DND-41 (cell line): Measurements from ENCODE around the gene FGFR2.

Experiments
- ATAC-seq: fragments of 200-7000 bp; cut with Tn5 transposase; 3 replicates; pipeline ENCODE4 v1.9.1; 2021; ENCODE audit warnings: low read depth; ENCODE audit not compliant: insufficient read depth
- DNase-seq: peaks from one replicate; pipeline ENCODE4 v3.0.0-alpha.2; 2020
- H2AFZ ChIP-seq: 2 replicates; pipeline ENCODE4 v1.6.0; 2012; ENCODE audit warnings: low read depth, low read length
- H3K27ac ChIP-seq: 2 replicates; pipeline ENCODE4 v1.5.1; 2012; ENCODE audit warnings: low read length, inconsistent platforms
- H3K27me3 ChIP-seq: fragments of 200-600 bp; sonication (generic); 2 replicates; pipeline ENCODE4 v1.6.0; 2012; ENCODE audit warnings: low read length, mild to moderate bottlenecking, inconsistent platforms; ENCODE audit not compliant: insufficient read depth, poor library complexity
- H3K36me3 ChIP-seq: 2 replicates; pipeline ENCODE4 v1.5.1; 2012; ENCODE audit warnings: low read length, inconsistent platforms; ENCODE audit not compliant: insufficient read depth
- H3K4me1 ChIP-seq: 2 replicates; pipeline ENCODE4 v1.5.1; 2012; ENCODE audit warnings: mild to moderate bottlenecking, low read length; ENCODE audit not compliant: insufficient read depth
- H3K4me2 ChIP-seq: 2 replicates; pipeline ENCODE4 v1.6.0; 2012; ENCODE audit warnings: mild to moderate bottlenecking, moderate library complexity, low read length, inconsistent platforms; ENCODE audit not compliant: insufficient read depth
- H3K4me3 ChIP-seq, 2 experiments: fragments of 200-600 bp in 1 of 2; shearing (Covaris generic) in 1 of 2; 2 replicates each; pipeline ENCODE4 v1.5.1; 2012 to 2016; ENCODE audit warnings: inconsistent platforms in 2 of 2, low read length in 2 of 2, mild to moderate bottlenecking in 2 of 2, low read depth in 1 of 2, moderate library complexity in 1 of 2
- H3K79me2 ChIP-seq: 2 replicates; pipeline ENCODE4 v1.6.0; 2012; ENCODE audit warnings: low read length, inconsistent platforms; ENCODE audit not compliant: insufficient read depth
- H3K9ac ChIP-seq: 2 replicates; pipeline ENCODE4 v1.6.0; 2012; ENCODE audit warnings: low read depth, mild to moderate bottlenecking, inconsistent platforms, low read length, moderate library complexity
- H3K9me3 ChIP-seq: 2 replicates; pipeline ENCODE4 v1.5.1; 2012; ENCODE audit warnings: low read length, moderate library complexity, mild to moderate bottlenecking, inconsistent platforms; ENCODE audit not compliant: insufficient read depth, severe bottlenecking
- H4K20me1 ChIP-seq: 2 replicates; pipeline ENCODE4 v1.6.0; 2012; ENCODE audit warnings: low read length; ENCODE audit not compliant: insufficient read depth
- EZH2 ChIP-seq: IDR thresholded peaks from 3 replicates; pipeline ENCODE4 v1.6.1; 2012; ENCODE audit warnings: borderline replicate concordance, low read depth, mild to moderate bottlenecking, moderate library complexity, low read length, inconsistent platforms; ENCODE audit not compliant: severe bottlenecking
- TF ChIP-seq, protein P1 (sequence below): IDR thresholded peaks from 2 replicates; pipeline ENCODE4 v1.5.1; 2012; ENCODE audit warnings: borderline replicate concordance, low read length, moderate library complexity, mild to moderate bottlenecking; ENCODE audit not compliant: poor library complexity, severe bottlenecking; ENCODE audit errors: extremely low read depth

FGFR2 gene

DNA sequence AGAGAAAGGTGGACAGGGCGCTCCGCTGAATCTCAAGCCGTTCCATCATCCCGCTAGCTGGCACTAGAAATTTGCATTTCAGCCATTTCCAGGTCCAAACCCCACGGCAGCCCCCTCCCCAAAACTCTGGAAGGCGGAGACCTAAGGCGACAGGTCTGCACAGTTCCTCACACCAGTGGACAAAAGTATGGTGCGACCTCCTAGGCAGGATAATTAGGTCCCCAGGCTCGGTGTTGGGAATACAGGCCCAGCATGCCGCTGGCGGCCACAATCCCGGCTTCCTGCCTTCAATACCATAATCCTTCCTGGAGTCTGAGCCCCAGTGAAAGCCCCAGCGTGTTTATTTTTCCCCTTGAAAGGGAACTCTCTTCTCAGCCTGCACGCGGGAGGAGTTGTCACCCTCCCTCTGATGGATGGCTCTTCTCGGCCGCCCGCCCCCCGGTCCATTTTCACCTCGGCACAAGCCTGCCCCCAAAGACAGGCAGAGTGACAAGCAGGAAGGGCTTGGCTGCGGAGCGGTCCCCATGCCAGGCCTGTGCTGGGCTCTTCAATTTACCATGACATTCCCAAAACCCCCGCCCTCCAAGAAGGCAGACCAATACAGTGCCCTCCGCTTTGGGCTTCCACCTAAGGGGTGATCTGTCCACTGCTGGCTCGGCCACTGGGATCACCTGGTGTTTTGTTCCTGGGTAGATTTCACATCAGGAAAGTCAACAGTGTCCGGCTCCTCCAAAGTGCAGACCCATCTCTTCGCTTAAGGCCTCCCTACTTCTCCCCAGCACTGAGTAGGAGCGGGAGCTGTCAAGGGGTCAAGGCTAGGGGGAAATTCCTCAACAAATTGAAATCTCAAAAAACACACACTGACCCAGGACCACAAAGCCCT, 2.2 kb downstream of the FGFR2 start:
- Histone ChIP-seq H3K9ac (no peak overlapping the region), H3K36me3 (no peaks in the 10 kb centered on the region), H3K4me3 (no peak overlapping the region), H4K20me1 (no peaks in the 10 kb centered on the region), H3K4me1 (no peaks in the 10 kb centered on the region), H2AFZ (no peak overlapping the region), H3K27me3 (no peaks in the 10 kb centered on the region), H3K79me2 (no peaks in the 10 kb centered on the region), H3K4me2 (no peak overlapping the region), H3K27ac (no peak overlapping the region), H3K9me3 (no peaks in the 10 kb centered on the region)
- TF ChIP-seq, protein P1, sequence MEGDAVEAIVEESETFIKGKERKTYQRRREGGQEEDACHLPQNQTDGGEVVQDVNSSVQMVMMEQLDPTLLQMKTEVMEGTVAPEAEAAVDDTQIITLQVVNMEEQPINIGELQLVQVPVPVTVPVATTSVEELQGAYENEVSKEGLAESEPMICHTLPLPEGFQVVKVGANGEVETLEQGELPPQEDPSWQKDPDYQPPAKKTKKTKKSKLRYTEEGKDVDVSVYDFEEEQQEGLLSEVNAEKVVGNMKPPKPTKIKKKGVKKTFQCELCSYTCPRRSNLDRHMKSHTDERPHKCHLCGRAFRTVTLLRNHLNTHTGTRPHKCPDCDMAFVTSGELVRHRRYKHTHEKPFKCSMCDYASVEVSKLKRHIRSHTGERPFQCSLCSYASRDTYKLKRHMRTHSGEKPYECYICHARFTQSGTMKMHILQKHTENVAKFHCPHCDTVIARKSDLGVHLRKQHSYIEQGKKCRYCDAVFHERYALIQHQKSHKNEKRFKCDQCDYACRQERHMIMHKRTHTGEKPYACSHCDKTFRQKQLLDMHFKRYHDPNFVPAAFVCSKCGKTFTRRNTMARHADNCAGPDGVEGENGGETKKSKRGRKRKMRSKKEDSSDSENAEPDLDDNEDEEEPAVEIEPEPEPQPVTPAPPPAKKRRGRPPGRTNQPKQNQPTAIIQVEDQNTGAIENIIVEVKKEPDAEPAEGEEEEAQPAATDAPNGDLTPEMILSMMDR, result no peak
- TF ChIP-seq EZH2, result no peak
- no peak for ATAC-seq
- DNase-seq, result no peak

DNA sequence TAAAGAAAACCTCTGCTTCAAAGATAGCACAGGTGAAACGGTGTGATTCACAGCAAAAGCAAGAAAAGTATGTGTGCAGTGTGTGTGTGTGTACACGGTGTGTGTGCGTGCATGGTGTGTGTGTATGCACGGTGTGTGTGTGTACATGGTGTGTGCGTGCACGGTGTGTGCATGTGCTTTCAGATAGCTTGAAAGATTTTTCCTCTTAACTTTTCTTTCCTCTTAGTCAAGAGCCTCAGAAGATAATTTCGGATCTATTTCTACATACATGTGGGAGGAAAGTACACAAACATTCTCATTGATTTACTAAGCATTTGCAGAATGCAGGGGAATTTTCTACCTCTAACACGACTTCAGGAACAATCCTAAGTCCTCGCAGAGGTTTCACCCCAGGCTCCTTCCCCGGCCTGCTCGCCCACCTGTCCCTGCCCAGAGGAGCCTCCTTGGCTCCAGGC, 2.9 kb downstream of the FGFR2 start:
- TF ChIP-seq EZH2, result no peak
- TF ChIP-seq, protein P1, result no peak
- Histone ChIP-seq H3K4me1 (no peaks in the 10 kb centered on the region), H3K79me2 (no peaks in the 10 kb centered on the region), H2AFZ (no peak overlapping the region), H4K20me1 (no peaks in the 10 kb centered on the region), H3K36me3 (no peaks in the 10 kb centered on the region), H3K27ac (no peak overlapping the region), H3K4me2 (no peak overlapping the region), H3K27me3 (no peaks in the 10 kb centered on the region), H3K9ac (no peak overlapping the region), H3K9me3 (no peaks in the 10 kb centered on the region), H3K4me3 (no peak overlapping the region)
- no peak for DNase-seq
- no peak for ATAC-seq

DNA sequence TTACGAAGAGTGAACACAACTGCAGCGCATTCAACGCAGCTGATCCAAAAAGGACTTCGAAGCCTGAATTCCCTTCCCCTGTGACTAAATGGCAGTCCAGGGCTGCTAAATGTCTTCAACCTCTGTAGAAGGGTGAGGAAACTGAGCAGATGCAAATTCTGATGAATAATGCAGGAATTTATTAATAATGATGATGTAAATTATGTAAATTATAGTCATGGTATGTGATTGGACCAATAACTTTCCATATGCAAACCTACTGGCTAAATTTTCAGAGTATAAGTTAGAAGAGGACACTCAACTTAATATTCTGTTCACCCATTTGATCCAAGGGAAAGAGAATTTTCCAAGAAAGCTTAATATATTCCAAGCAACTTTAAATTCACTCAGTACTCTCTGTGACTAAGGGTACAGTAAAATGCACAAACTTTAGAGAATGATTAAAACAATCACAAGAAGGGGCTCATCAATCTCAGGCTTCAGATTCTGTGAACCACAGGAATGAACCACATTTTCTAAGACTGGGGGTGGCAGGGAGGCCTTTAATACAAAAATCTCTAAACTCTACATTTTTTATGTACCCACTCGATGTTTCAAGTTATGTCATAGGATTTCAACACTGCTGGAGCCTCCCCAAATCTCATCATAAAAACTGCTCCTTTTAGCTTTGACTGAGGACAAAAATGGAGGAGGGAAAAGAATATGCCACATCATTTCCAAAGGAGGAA, 3.5 kb downstream of the FGFR2 start:
- H3K27me3 ChIP-seq, result no peaks in the 10 kb centered on the region
- H4K20me1 ChIP-seq, result no peaks in the 10 kb centered on the region
- ATAC-seq (no peak), DNase-seq (no peak)
- H2AFZ ChIP-seq, result no peak overlapping the region
- no peak overlapping the region for H3K27ac ChIP-seq
- no peaks in the 10 kb centered on the region for H3K36me3 ChIP-seq
- no peak overlapping the region for H3K4me2 ChIP-seq
- H3K79me2 ChIP-seq, result no peaks in the 10 kb centered on the region
- H3K9me3 ChIP-seq, result no peaks in the 10 kb centered on the region
- no peaks in the 10 kb centered on the region for H3K4me1 ChIP-seq
- no peak overlapping the region for H3K9ac ChIP-seq
- H3K4me3 ChIP-seq, result no peak overlapping the region
- no peak for TF ChIP-seq EZH2
- TF ChIP-seq, protein P1, result no peak
